OCI-LY1 (cell line): ENCODE results near the gene GNAI2.

Experiments used
- EZH2 ChIP-seq: fragments of 200-600 bp; sonication (generic), shearing (Covaris generic); IDR thresholded peaks from 2 replicates; pipeline ENCODE4 v1.8.0; 2017; ENCODE audit warnings: borderline replicate concordance, mixed run types, mild to moderate bottlenecking, antibody characterized with exemption, low read length, moderate library complexity, mixed read lengths
- TF ChIP-seq, protein P1 (sequence below): fragments of 200-600 bp; sonication (generic), shearing (Covaris generic); IDR thresholded peaks from 2 replicates; pipeline ENCODE4 v1.5.1; 2017; ENCODE audit warnings: mild to moderate bottlenecking, antibody characterized with exemption, low read length, moderate library complexity, mixed read lengths

DNA sequence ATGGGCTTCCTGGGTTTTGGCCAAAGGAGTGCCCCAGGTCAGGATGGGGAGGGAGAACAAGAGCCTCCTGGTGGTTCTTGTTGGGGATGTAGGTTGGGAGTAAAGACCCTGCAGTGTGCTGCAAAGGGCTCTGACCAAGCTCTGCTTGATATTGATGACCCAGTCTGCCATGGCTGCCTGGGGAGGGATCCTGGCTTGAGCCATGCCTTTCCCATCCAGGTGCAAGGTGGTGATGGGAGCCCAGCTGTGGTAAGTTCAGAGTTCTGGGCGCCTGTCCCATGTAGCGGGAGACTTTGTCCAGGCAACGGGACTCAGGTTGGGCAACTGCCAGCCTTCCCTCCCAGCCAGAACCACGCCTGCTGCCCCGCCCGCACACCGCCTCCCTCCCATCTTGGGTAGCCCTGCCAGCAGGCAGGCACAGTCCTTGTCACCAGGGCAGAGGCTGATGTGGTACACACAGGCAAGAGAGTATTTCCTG is 2.6 kb downstream of the GNAI2 start:
- TF ChIP-seq, protein P1, sequence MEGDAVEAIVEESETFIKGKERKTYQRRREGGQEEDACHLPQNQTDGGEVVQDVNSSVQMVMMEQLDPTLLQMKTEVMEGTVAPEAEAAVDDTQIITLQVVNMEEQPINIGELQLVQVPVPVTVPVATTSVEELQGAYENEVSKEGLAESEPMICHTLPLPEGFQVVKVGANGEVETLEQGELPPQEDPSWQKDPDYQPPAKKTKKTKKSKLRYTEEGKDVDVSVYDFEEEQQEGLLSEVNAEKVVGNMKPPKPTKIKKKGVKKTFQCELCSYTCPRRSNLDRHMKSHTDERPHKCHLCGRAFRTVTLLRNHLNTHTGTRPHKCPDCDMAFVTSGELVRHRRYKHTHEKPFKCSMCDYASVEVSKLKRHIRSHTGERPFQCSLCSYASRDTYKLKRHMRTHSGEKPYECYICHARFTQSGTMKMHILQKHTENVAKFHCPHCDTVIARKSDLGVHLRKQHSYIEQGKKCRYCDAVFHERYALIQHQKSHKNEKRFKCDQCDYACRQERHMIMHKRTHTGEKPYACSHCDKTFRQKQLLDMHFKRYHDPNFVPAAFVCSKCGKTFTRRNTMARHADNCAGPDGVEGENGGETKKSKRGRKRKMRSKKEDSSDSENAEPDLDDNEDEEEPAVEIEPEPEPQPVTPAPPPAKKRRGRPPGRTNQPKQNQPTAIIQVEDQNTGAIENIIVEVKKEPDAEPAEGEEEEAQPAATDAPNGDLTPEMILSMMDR, result no peak
- no peak for TF ChIP-seq EZH2
